GM18502 (cell line): ENCODE measurements around the gene IDH3G.
A peak's percentile ranks its signal among the peaks of the same experiment; 100 is the strongest.
"Not testable (repeated sequence)": the region's sequence is repeated elsewhere in the genome, so short reads cannot be mapped to it uniquely, and the experiment has no call there.

ENCODE experiments used
- ATAC-seq: cut with Tn5 transposase; IDR thresholded peaks from one replicate; pipeline ENCODE4 v1.9.1; 2021; ENCODE audit warnings: mild to moderate bottlenecking; ENCODE audit not compliant: unreplicated experiment, poor library complexity

The IDH3G gene

DNA sequence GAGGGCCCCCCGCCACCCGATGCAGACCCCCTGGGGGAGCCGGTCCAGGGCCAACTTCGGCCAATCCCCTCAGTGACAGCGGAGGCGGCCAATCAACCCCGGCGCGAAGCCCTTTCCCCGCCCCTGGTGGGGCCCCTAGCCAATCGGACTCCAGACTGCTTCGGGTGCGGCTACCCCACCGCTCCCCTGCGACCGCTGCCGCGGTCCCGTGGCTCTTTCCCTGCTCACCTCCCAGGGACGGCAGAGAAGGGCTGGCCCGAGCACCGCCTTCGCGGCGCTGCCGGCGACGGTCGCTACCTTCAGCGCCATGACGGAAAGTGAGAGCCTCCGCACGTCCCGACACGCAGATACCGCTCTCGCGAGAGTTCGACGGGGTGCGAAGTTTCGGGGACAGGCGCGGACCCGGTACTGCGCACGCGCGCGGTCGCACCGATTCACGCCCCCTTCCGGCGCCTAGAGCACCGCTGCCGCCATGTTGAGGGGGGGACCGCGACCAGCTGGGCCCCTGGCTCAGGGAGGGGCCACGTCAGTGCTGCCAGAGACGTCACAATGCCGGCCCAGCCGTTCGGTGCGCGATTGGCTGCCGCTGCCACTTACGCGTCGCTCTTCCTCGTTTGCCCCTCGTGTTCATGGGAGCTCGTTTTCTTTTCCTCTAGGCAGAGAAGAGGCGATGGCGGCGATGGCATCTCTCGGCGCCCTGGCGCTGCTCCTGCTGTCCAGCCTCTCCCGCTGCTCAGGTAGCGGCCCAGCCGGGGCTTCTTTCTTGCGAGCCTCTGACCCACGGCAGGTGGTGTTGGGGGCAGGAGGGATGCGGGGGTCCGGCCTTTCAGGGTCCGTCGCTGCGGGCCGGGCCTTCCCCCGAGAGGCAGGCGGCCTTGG is at the start of gene IDH3G, which contains the start of gene SSR4:
Gene IDH3G, minus strand, starts transcription at position 358 of the 879 bp plus-strand sequence. Its CDS starts 49 bp downstream, at position 309.
Gene SSR4, plus strand, starts transcription at position 651 of the 879 bp plus-strand sequence. Its CDS starts 20 bp downstream, at position 671.
- ATAC-seq, result peak; percentile 93

DNA sequence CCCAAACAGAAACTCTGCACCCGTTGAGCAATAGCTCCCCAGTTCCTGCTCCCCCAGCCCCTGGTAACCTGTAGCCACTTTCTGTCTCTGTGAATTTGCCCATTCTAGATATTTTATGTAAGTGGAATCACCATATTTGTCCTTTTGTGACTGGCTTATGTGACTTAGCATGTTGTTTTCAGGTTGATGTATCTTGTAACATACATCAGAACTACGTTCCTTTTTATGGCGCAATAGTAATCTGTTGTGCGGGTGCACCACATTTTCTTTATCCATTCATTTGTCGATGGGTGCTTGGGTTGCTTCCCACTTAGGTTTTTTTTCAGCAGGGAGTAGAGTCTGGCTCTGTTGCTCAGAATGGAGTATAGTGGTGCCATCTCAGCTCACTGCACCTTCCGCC is 42.7 kb upstream of the IDH3G start:
- no peak for ATAC-seq

DNA sequence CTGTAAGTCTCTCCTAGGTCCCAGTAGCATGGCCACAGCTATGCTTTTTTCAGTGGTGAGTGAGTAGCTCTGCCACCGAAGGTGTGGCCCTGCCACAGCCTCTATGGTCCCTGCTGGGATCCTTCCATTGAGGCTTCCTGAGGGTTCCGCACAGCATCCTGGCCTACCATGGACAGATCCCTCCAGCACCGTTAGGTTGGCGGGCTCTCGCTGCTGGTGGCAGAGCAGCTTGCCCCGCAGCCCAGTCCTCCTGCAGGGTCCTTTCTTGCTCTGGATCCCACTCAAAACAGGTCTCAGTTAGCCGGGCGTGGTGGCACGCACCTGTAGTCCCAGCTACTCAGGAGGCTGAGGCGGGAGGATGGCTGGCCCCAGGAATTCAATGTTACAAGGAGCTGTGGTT is 38.6 kb upstream of the IDH3G start:
- no peak for ATAC-seq

DNA sequence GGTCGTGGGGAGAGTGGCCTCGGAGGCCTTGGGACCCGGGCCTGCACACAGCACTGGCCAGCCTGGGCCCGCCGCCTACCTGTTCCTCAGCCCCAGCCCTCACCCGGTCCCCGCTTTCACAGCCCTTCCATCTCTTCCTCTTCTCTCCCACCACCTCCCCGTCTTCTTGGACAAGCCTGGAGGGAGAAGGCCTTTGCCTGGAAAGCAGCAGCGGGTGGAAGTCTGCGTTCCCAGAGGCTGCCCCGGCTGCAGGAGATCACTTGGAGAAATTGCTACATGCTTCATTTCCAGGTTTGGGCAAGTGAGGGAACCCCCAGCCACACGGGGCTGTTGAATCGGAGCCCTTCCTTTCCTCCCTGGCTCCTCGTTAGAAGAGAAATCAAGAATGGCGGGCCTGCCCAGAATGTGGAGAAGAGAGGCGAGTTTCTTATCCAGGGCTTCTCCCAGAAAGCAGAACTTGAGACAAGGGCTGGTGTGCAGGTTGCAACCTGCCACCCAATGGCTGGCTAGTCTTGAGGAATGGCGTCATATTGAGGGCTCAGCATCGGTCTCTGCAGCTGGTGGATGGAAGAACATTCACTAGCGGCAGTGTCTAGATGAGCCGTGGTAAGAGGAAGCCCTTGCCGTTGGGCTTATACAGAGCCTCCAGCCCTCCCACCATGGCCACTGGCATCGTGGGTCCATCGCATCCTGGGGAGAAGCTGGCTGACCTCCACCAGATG is 37.4 kb upstream of the IDH3G start:
- no peak for ATAC-seq

DNA sequence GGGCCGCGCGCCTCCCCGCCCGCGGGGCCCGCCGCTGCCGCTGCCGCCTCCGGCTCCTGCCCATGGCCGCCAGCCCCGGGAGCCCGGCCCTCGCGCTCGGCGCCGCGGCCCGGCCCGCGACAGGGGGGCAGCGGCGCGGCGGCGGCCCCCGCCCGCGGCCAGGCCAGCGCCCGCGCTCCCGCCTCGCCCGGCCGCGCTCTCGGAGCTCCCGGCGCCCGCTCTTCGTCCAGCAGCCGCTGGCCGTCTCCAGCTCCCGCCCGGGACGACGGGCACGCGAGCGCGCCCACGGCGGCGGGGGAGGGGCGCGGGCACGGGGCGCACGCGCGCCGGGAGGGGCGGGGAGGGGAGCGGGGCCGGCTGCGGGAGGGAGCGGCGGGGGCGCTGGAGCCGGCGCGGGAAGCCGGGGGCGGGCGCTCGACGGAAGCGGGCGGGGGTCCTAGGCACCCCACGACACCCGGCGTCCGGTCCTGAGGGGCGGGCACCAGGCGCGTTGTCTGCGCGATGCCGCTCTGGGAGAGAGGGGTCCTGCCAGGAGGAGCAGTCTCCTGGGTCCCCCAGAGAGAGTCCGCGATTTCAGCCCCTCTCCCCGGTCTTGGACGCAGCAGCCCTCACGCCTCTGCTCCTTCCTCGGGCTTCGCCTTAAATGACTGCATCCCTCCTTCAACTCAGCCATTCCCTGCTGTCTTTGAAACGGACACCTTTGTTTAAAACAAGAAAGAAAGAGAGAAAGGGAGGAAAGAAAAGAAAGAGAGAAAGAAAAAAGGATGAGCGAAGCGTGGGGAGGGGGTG is 36.7 kb upstream of the IDH3G start:
- ATAC-seq, result no peak

DNA sequence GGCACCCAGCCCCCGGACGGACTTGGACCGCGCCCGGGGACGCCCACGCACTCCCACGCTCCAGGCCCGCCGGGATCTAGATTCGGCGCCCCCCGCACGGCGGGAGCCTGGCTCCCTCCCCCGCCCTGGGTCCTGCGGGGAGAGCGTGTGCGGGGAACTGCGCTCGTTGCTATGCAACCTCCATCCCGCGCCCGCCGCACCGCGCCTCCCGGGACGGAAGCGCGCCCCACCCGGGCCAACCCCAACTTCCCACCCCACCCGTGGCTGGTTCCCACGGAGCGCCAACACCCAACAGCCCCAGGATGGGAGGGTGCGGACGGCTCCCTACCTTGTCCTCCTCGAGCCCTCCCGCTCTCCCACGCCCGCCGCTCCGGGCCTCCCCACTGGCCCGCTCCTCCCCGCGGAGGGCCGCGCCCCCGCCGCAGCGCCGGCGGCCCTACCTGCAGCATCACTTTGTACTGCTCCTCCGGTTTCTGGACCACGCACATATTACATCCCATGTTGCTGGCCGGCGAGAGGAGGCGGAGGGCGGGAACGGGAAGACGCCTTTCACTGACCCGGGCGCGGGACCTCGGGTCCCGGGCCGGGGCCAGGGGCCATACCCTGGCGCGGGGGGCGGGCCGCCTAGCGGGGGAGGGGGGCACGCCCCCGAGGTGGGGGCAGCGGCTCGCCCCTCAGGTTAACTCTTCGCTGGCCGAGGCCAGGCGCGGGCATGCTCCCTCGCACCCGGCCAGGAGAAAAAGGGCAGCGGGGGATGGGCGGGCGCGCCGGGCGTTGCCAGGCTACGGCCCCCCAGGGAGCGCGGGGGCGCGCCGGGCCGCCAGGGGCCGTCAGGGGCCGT is 35.8 kb upstream of the IDH3G start, which contains the start of gene PDZD4:
Gene PDZD4, minus strand, starts transcription at position 746 of the 841 bp plus-strand sequence. Its CDS starts 246 bp downstream, at position 500.
- ATAC-seq, result no peak

DNA sequence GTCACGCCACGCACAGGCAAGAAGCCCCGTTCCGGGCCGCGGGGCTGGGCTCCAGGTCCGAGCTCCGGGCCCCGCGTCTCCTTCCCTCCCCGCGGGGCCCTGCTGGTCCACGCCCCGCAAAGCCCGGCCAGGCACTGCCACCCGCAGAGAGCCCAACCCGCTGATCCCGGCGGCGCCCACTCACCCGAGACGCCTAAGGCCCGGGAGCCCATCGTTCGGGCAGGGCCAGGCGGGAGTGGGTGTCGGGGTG is 35.3 kb upstream of the IDH3G start:
- ATAC-seq, result no peak

DNA sequence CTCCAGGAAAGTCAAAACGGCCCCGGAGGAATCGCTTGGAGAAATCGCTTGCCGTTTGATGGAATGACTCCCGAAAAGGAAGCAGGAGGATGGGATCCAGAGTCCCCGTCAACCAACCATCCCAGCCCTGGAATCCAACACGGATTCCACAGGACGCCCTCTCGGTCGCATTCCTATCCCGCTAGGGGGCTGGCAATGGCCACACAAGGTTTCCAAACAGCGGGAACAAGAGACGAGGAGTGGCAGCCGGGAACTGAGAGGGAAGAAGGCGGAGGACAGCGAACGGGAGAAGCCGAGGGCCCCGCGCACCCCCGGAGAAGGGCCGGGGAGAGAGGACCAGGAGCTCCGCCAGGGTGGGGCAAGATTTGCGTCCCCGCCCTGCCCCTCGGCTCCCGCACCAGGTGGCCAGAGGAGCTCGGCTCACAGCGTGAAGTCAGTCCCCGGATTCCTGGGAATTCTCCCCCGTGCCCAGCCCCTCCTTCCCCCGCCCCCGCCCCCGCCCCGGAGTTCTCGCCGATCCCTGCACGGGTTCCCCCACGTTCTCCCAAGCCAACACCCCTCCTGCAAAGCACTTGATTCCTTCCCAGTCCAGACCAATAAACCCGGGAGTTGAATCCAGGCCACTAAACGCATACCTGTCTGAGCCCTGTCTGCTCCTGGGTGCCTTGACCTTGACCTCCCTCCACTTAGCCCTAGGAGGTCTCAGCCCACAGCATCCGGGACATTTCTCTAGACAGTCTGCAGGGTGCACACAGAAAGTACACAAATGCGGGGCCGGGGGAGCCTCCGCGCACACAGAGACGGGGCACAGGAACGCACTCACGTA is 34.8 kb upstream of the IDH3G start:
- no peak for ATAC-seq

- ATAC-seq, result no peak
Observed at GRCh38 chrX:153828308-153828707, 34.1 kb upstream of the IDH3G start.

- no peak for ATAC-seq
Observed at GRCh38 chrX:153827903-153828302, 33.7 kb upstream of the IDH3G start.

- ATAC-seq, result no peak
Observed at GRCh38 chrX:153827016-153827415, 32.8 kb upstream of the IDH3G start.

DNA sequence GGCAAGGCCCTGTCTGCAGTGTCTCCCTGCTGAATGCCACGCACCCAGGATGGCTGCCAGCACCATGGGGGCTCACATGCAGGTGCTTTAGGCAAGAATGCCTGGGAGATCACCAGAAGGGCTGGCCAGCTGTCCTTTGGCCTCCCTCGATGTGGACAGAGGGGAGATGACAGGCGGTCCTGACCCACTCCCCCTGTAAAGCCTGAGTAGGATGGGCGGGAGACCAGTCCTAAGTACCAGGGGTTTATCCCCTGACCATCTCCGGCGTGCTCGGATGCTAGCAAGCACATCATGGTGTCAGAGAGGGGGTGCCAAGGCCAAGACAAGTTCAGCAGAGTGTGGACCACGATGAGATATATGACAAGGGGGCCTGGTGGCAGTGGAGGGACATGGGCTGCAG is 30.9 kb upstream of the IDH3G start:
- no peak for ATAC-seq

GRCh38 chrX:153824348-153824747 is 30.2 kb upstream of the IDH3G start:
- ATAC-seq, result no peak

DNA sequence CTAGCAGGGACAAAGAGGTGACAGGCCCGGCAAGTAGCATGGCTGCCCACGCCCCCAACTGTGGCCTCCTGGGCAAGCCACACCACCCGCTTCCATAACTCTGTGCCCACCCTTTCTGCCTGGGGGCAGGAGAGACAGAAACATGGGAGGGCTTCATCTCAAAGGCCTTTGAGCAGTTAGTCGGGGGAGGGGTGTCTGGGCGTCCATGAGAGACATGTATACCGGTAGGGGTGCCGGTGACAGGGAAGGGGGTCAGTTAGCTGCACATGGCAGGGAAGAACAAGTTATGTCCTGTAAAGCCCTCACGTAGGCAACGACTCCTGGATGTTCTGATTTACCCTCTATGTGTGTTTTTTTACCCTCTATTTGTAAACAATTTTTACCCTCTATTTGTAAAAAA is 26.9 kb upstream of the IDH3G start:
- ATAC-seq, result no peak

GRCh38 chrX:153820601-153821000 is 26.4 kb upstream of the IDH3G start:
- no peak for ATAC-seq

DNA sequence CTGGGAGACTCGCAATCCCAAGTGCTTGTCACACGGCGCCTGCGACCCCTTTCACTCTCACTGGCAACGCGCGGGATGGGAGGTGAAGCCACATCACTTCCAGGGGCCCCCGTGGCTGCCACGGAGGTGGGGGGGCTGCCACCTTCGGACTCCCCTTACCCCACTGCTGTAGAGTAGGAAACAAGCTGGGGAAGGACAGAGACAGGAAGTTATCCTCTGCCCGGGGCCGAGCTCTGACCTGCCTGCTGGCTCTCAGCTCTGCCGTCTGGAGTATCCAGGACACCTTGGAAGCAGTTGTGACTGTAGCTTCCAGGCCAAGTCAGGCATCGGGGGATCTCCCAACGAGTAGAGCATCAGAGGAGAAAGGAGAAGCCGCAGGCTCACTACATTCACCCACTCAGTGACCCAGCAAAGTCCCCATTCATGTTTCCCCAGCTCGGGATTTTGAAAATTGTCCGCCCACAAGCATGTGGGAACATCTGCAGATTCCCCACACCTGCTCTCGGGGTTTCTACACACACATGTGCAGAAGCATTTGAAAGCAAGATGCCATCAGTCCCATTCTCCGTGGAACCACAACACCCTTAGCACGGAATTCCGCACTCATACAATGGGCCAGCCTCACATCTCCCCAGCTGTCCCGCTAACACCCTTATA is 25.3 kb upstream of the IDH3G start:
- ATAC-seq, result no peak

DNA sequence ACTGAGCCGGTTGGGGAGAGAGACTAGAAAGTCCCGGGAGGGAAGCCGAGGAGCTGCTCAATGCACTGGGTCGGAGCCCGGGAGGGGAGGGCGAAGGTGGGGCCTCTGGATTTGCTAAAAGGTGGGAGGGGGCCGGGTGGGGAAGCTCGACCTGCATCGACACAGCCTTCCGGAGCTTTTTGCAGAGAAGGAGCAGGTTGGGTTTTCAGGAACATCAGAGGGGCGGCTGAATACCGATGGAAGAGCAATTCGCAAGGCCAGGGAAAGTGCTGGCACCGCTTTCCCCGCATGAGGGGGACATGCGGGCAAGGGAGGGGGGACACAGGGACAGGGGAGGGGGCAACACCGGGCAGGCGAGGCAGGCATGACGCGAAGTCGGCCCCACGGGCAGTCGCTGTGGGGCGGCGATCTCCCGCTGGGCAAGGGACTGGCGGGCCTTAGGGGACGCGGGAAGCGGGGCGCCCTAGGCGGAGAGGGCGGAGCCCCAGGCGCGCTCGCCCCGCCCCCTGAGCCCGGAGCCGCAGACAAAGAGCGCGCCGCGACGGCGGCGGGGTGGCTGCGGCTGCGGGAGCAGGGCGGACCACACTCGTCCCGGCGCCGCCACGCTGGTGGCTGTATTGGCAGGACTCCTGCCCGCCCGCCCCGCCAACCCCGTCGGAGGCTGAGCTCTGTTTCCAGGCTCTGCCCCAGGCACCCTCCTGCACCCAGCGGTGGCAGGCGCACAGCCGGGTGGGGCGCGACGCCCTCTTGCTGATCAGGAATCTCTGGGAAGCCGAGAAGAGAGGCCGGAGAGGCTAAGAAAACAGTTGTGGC is 24.6 kb upstream of the IDH3G start:
- no peak for ATAC-seq

- not testable (repeated sequence) for ATAC-seq
Observed at GRCh38 chrX:153818064-153818463, 23.9 kb upstream of the IDH3G start.
